Frontal cortex (tissue), 4 donors: ENCODE results near the gene MGAM2. TPM values are rescaled to one million over a fixed set of nuclear protein-coding genes. Genes with fewer than 3 reads are reported as not detected.

Source experiments
- DNase-seq, 2 donors: peaks; one replicate each; pipeline ENCODE4 v3.0.0; 2012; ENCODE audit warnings: low spot score in 2 of 2
- FAIRE-seq: peaks from 2 replicates; lab custom pipeline; 2012; peaks lifted over from hg19 to GRCh38; lab: Jason Lieb, UNC
- total RNA-seq: library from RNA; depleted of rRNA; stranded (reverse); fragments of >200 nt; gene quantifications from one replicate; pipeline ENCODE4 v1.2.3, GENCODE V29; 2014
- donor health status: control.
- donor health status: control.
- donor health status: control.

The MGAM2 gene
- total RNA-seq, 1 donor from 2014 or later, result not detected

GRCh38 chr7:142112086-142112485 is 568 bp downstream of the MGAM2 start:
- no peak for FAIRE-seq
- DNase-seq, result no peak

GRCh38 chr7:142114207-142114606 is 2.7 kb downstream of the MGAM2 start:
- DNase-seq (no peak), FAIRE-seq (no peak)

GRCh38 chr7:142120524-142120923 is 9.0 kb downstream of the MGAM2 start:
- no peak for DNase-seq
- no peak for FAIRE-seq

- FAIRE-seq (no peak), DNase-seq (no peak)
These were observed 11.7 kb downstream of the MGAM2 start for GRCh38 chr7:142123184-142123583.

- DNase-seq (no peak), FAIRE-seq (no peak)
These were observed 13.9 kb downstream of the MGAM2 start for GRCh38 chr7:142125256-142125955.

GRCh38 chr7:142130267-142130666 is 18.7 kb downstream of the MGAM2 start:
- DNase-seq, result no peak
- no peak for FAIRE-seq

GRCh38 chr7:142131439-142132185 is 20.1 kb downstream of the MGAM2 start:
- FAIRE-seq, result no peak
- DNase-seq, result no peak

GRCh38 chr7:142133731-142134148 is 22.2 kb downstream of the MGAM2 start:
- no peak for FAIRE-seq
- DNase-seq, result no peak

- FAIRE-seq (no peak), DNase-seq (no peak)
These were observed 23.4 kb downstream of the MGAM2 start for GRCh38 chr7:142134909-142135308.

GRCh38 chr7:142138996-142139395 is 27.5 kb downstream of the MGAM2 start:
- no peak for DNase-seq
- FAIRE-seq, result no peak

- FAIRE-seq (no peak), DNase-seq (no peak)
These were observed 28.3 kb downstream of the MGAM2 start for GRCh38 chr7:142139597-142140400.

- DNase-seq (no peak), FAIRE-seq (no peak)
These were observed 29.0 kb downstream of the MGAM2 start for GRCh38 chr7:142140401-142140959.

GRCh38 chr7:142142702-142143101 is 31.2 kb downstream of the MGAM2 start:
- DNase-seq (no peak), FAIRE-seq (no peak)

GRCh38 chr7:142146124-142146523 is 34.6 kb downstream of the MGAM2 start:
- no peak for DNase-seq
- no peak for FAIRE-seq

- DNase-seq (no peak), FAIRE-seq (no peak)
These were observed 38.8 kb downstream of the MGAM2 start for GRCh38 chr7:142150356-142150755.

GRCh38 chr7:142150869-142151268 is 39.4 kb downstream of the MGAM2 start:
- FAIRE-seq (no peak), DNase-seq (no peak)

- DNase-seq (no peak), FAIRE-seq (no peak)
These were observed 40.6 kb downstream of the MGAM2 start for GRCh38 chr7:142152076-142152475.

GRCh38 chr7:142153400-142153799 is 41.9 kb downstream of the MGAM2 start:
- no peak for DNase-seq

GRCh38 chr7:142158736-142159496 is 47.4 kb downstream of the MGAM2 start:
- DNase-seq (no peak), FAIRE-seq (no peak)

More at GRCh38 chr7:142153400-142153799, 41.9 kb downstream of the MGAM2 start:
- FAIRE-seq, result no peak

GRCh38 chr7:142161921-142162320 is 50.4 kb downstream of the MGAM2 start:
- no peak for FAIRE-seq
- DNase-seq, result no peak
